GM12864 (cell line): ENCODE data around the gene RCOR1.
A peak's percentile ranks its signal among the peaks of the same experiment; 100 is the strongest.
"Not testable (repeated sequence)": the region's sequence is repeated elsewhere in the genome, so short reads cannot be mapped to it uniquely, and the experiment has no call there.

Source experiments
- DNase-seq: peaks from one replicate; pipeline ENCODE4 v3.0.0-alpha.2; 2011; ENCODE audit warnings: low read depth
- H3K4me3 ChIP-seq: 2 replicates; pipeline ENCODE4 v1.5.1; 2011; ENCODE audit warnings: mild to moderate bottlenecking, low read depth, low read length, control low read depth
- TF ChIP-seq, protein P1 (sequence below): IDR thresholded peaks from 2 replicates; pipeline ENCODE4 v1.5.1; 2011; ENCODE audit warnings: low read depth, mild to moderate bottlenecking, moderate library complexity, low read length, control low read depth, inconsistent platforms; ENCODE audit errors: missing control alignments

RCOR1 gene

GRCh38 chr14:102606296-102606695, 13.8 kb downstream of the RCOR1 start:
- no peak overlapping the region for H3K4me3 ChIP-seq
- DNase-seq: peak; percentile 82
- TF ChIP-seq, protein P1, sequence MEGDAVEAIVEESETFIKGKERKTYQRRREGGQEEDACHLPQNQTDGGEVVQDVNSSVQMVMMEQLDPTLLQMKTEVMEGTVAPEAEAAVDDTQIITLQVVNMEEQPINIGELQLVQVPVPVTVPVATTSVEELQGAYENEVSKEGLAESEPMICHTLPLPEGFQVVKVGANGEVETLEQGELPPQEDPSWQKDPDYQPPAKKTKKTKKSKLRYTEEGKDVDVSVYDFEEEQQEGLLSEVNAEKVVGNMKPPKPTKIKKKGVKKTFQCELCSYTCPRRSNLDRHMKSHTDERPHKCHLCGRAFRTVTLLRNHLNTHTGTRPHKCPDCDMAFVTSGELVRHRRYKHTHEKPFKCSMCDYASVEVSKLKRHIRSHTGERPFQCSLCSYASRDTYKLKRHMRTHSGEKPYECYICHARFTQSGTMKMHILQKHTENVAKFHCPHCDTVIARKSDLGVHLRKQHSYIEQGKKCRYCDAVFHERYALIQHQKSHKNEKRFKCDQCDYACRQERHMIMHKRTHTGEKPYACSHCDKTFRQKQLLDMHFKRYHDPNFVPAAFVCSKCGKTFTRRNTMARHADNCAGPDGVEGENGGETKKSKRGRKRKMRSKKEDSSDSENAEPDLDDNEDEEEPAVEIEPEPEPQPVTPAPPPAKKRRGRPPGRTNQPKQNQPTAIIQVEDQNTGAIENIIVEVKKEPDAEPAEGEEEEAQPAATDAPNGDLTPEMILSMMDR: no peak

- TF ChIP-seq, protein P1: no peak
- no peak overlapping the region; the same call in 1 of the 2 replicates for H3K4me3 ChIP-seq
Observed at GRCh38 chr14:102608064-102608446, 15.6 kb downstream of the RCOR1 start.

DNA sequence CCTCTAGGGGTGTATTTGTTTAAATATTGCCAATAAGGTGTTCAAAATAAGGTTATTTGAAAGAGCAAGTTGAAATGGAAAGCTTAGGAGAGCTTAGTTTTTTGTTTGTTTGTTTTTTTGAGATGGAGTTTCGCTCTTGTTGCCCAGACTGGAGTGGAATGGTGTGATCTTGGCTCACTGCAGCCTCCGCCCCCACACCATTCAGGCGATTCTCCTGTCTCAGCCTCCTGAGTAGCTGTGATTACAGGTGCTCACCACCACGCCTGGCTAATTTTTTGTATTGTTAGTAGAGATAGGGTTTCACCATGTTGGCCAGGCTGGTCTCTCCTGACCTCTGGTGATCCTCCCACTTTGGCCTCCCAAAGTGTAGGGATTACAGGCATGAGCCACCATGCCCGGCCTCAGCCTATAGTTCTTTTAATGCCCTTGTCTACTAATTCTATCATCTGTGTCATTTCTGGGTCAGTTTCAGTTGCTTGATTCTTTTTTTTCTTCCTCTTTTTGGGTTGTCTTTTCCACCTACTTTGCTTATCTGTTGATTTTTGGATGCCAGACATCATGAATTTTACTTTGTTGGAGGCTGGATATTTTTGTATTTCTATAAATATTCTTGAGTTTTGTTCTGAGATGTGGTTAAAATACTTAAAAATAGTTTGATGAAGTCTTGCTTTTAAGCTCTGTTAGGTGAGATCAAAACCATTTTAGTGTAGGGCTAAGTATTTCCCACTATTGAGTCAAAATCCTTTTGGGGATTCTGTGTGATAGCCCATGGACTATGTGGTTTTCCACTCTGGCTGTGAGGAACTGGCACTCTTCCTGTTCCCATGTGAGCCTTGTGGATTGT, 18.7 kb downstream of the RCOR1 start:
- TF ChIP-seq, protein P1: no peak
- no peak overlapping the region; the same call in 1 of the 2 replicates for H3K4me3 ChIP-seq

More at GRCh38 chr14:102608064-102608446, 15.6 kb downstream of the RCOR1 start:
- peak; percentile 82 for DNase-seq

GRCh38 chr14:102616318-102616717, 23.9 kb downstream of the RCOR1 start:
- TF ChIP-seq, protein P1: no peak
- DNase-seq: no peak
- no peak overlapping the region for H3K4me3 ChIP-seq

More for the DNA sequence above, 18.7 kb downstream of the RCOR1 start:
- DNase-seq: no peak

GRCh38 chr14:102616799-102617198, 24.4 kb downstream of the RCOR1 start:
- no peak for DNase-seq
- no peak overlapping the region for H3K4me3 ChIP-seq
- TF ChIP-seq, protein P1: no peak

- not testable (repeated sequence) for H3K4me3 ChIP-seq, DNase-seq
Observed at GRCh38 chr14:102619012-102619411, 26.6 kb downstream of the RCOR1 start.

DNA sequence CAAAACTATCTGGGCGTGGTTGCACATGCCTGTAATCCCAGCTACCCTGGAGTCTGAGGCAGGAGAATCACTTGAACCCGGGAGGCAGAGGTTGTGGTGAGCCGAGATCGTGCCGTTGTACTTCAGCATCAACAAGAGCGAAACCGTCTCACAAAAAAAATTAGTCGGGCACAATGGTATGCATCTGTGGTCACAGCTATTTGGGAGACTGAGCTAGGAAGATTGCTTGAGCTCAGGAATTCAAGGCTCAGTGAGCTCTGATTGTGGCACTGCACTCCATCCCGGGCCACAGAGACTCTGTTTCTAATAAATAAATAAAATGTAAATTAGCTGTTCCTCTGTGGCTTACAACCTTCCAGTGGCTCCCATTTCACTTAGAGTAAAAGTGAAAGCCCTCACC, 28.0 kb downstream of the RCOR1 start:
- TF ChIP-seq, protein P1: no peak
- no peak for DNase-seq
- no peak overlapping the region for H3K4me3 ChIP-seq
